ENCODE data around the gene GREM2.

DNA sequence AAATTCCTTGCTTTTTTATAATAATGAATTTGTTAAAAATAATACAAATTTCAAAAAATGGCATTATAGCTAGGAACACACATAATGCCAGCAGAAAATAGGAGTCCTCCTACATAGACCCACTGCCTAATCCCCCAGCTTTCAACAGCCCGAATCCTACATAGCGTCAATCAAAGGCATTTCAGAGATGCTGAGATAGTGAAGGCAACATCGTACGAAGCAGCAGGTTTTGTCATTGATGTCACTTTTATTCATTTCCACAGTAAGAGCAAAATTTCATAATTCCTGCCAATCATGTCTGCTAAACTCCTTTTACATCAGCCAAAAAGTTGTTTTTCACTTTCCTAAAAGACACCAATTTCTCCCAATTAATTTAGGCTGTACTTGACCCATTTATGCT lies 94.1 kb downstream of the GREM2 start:
- TF ChIP-seq GATA3 (IDR thresholded peaks at IDR 0.05; ENCODE audit: low read depth, low read length) (no peak), GATA2 (IDR thresholded peaks at IDR 0.05; ENCODE audit: low read depth, low read length) (no peak)

All from SH-SY5Y (cell line).